K562 (cell line): ENCODE data around the gene NRXN3. TPM values are rescaled to one million over a fixed set of nuclear protein-coding genes. Genes with fewer than 3 reads are reported as not detected.

Source experiments
- DNMT1 ChIP-seq: fragments of 450-650 bp; IDR thresholded peaks from 2 replicates; pipeline ENCODE4 v1.6.1; 2016; ENCODE audit warnings: antibody characterized with exemption, mild to moderate bottlenecking
- EHMT2 ChIP-seq: fragments of 450-650 bp; IDR thresholded peaks from 2 replicates; pipeline ENCODE4 v1.6.1; 2018; ENCODE audit warnings: antibody characterized with exemption
- HNRNPUL1 ChIP-seq: fragments of 200-400 bp; formaldehyde crosslinking; IDR thresholded peaks from 2 replicates; pipeline ENCODE4 v1.6.1; 2017; ENCODE audit warnings: low read length
- MYC ChIP-seq, 2 experiments: fragments of 250-450 bp in 1 of 2; sonication (Bioruptor Pico) in 1 of 2; IDR thresholded peaks; 2 replicates each; pipeline versions ENCODE4 v1.5.1 to v1.6.1; 2012 to 2021; ENCODE audit warnings: low read depth in 2 of 2, borderline replicate concordance in 1 of 2, improper control_type of control experiment in 1 of 2, low read length in 1 of 2, mild to moderate bottlenecking in 1 of 2, moderate library complexity in 1 of 2
- NFE2L1 ChIP-seq: fragments of 450-650 bp; IDR thresholded peaks from 2 replicates; pipeline ENCODE4 v1.6.1; 2016; ENCODE audit warnings: missing genetic modification characterization, low read depth, mild to moderate bottlenecking, missing compliant biosample characterization, moderate library complexity, borderline replicate concordance
- NR4A1 ChIP-seq, 2 experiments: fragments of 250-450 bp in 1 of 2; fragments of 450-650 bp in 1 of 2; sonication (Bioruptor Pico) in 1 of 2; IDR thresholded peaks; 2 replicates each; pipeline versions ENCODE4 v1.4.0 to v1.6.1; 2016 to 2020; ENCODE audit warnings: mild to moderate bottlenecking in 2 of 2, missing compliant biosample characterization in 1 of 2, missing genetic modification characterization in 1 of 2, moderate library complexity in 1 of 2
- SRSF1 ChIP-seq: fragments of 200-400 bp; formaldehyde crosslinking; IDR thresholded peaks from 2 replicates; pipeline ENCODE4 v1.6.1; 2017; ENCODE audit warnings: mild to moderate bottlenecking, low read depth, low read length, moderate library complexity
- ZBTB33 ChIP-seq: sonication (generic); formaldehyde crosslinking; IDR thresholded peaks from 2 replicates; pipeline ENCODE4 v1.8.1; 2023; ENCODE audit warnings: mild to moderate bottlenecking, missing genetic modification reagents
- polyA plus RNA-seq, 8 experiments: library from polyadenylated mRNA; depleted of rRNA in 4 of 8; stranded (reverse) in 5 of 8; unstranded in 3 of 8; fragments of >200 nt; fragmentation: Nextera tagmentation in 2 of 8; fragmentation: Illumina TruSeq in 1 of 8; extraction: Ambion mirVana in 2 of 8; extraction: Trizol in 1 of 8; gene quantifications; 2 replicates each; pipeline versions ENCODE4 v1.2.1 to v1.2.3, GENCODE V29; 2011 to 2014; ENCODE audit warnings: inconsistent platforms in 1 of 8, missing spikeins in 1 of 8
- total RNA-seq, 7 experiments: library from RNA; depleted of rRNA in 6 of 7; stranded (reverse); fragments of >200 nt in 6 of 7; fragmentation: Illumina TruSeq in 2 of 7; extraction: Trizol in 2 of 7; gene quantifications; 2 replicates each; pipeline versions ENCODE4 v1.2.1 to v1.2.3, GENCODE V29; 2011 to 2021; ENCODE audit warnings: low replicate concordance in 1 of 7

NRXN3 gene
- total and polyA plus RNA-seq, 9 of the 15 experiments (the other 6 are each of a cell fraction or from before 2014, with no cell fraction given), result 0.09 TPM; not detected in 8

- TF ChIP-seq SRSF1 (no peak), DNMT1 (no peak), EHMT2 (no peak), NR4A1 (CRISPR knock-in tag; IDR thresholded peaks at IDR 0.05) (no peak), NR4A1 (tag; IDR thresholded peaks at IDR 0.05) (no peak), ZBTB33 (CRISPR knock-in tag) (no peak), HNRNPUL1 (no peak), NFE2L1 (no peak), MYC (IDR thresholded peaks at IDR 0.05; ENCODE audit: low read depth, low read length) (no peak), MYC (CRISPR knock-in tag; IDR thresholded peaks at IDR 0.05; ENCODE audit: borderline replicate concordance, low read depth) (no peak)
- TF ChIP-seq, all 486 proteins: peak for 0
These were observed 155.7 kb downstream of the NRXN3 start (continued) for GRCh38 chr14:78325911-78326310.
